NB4 (cell line): ENCODE data around the gene VANGL2.

Experiments
- MYC ChIP-seq: IDR thresholded peaks from 2 replicates; pipeline ENCODE4 v1.6.1; 2011; ENCODE audit warnings: low read depth, low read length
- POLR2A ChIP-seq: IDR thresholded peaks from 2 replicates; pipeline ENCODE4 v1.6.1; 2011; ENCODE audit warnings: mild to moderate bottlenecking; ENCODE audit not compliant: insufficient read length; ENCODE audit errors: extremely low read depth

DNA sequence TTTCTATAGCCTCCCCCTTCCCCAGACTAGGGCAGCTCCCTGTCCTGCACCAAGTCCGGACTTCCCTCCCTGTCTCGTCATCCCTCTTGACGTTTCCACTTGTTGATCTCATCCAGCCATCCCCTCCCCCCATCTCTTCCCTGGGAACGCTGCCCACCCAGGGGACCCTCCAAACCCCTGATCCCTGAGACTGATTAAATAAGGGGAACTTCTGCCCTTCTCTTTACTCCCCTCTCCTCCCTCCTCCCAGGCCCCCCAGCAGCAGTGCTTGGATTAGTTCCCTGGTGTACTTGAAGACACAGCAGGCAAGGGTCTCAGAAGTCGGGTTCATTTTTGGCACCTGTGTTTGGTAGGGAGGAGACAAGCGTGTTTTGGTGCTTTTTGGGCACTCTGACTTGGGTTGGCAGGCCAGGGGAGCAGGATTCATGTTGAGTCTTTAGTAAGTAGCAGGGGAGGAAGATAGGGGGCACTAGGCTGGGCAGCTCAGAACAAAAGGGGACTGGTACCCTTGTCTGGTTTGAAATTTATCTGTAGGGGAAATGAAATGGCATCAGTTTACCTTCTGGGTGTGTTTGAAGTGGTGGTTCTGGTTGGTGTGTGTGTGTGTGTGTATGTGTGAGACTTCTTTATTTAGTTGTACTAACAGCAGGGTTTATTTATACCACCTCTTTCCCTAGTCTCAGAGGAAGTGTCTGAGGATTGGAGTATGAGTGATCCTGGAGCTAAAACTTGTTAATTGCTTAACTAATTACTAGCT is 11.1 kb downstream of the VANGL2 start:
- TF ChIP-seq MYC (no peak), POLR2A (no peak)
